IPS-18a (cell line): ENCODE data around the gene TEAD1.

ENCODE experiments used
- H3K27ac ChIP-seq: one replicate; pipeline ENCODE4 v1.5.1; 2013; ENCODE audit warnings: low read length
- H3K27me3 ChIP-seq: one replicate; pipeline ENCODE4 v1.6.1; 2013; ENCODE audit warnings: mild to moderate bottlenecking, low read length; ENCODE audit not compliant: control insufficient read depth, insufficient read depth
- H3K36me3 ChIP-seq: one replicate; pipeline ENCODE4 v1.6.1; 2013; ENCODE audit warnings: low read depth, low read length; ENCODE audit not compliant: control insufficient read depth
- H3K4me1 ChIP-seq: one replicate; pipeline ENCODE4 v1.6.1; 2013; ENCODE audit warnings: low read depth, low read length; ENCODE audit not compliant: control insufficient read depth
- H3K4me3 ChIP-seq: one replicate; pipeline ENCODE4 v1.5.1; 2013; ENCODE audit warnings: low read length
- H3K9ac ChIP-seq: one replicate; pipeline ENCODE4 v1.6.1; 2013; ENCODE audit warnings: mild to moderate bottlenecking, low read length, moderate library complexity
- H3K9me3 ChIP-seq: one replicate; pipeline ENCODE4 v1.6.1; 2013; ENCODE audit warnings: low read depth, low read length; ENCODE audit not compliant: control insufficient read depth

Gene TEAD1

GRCh38 chr11:12973528-12974181 lies 299.4 kb downstream of the TEAD1 start:
- no peaks in the 10 kb centered on the region for H3K4me1 ChIP-seq
- no peak overlapping the region for H3K27ac ChIP-seq
- no peak overlapping the region for H3K4me3 ChIP-seq
- no peaks in the 10 kb centered on the region for H3K36me3 ChIP-seq
- no peaks in the 10 kb centered on the region for H3K27me3 ChIP-seq
- no peaks in the 10 kb centered on the region for H3K9me3 ChIP-seq
- H3K9ac ChIP-seq: no peak overlapping the region

DNA sequence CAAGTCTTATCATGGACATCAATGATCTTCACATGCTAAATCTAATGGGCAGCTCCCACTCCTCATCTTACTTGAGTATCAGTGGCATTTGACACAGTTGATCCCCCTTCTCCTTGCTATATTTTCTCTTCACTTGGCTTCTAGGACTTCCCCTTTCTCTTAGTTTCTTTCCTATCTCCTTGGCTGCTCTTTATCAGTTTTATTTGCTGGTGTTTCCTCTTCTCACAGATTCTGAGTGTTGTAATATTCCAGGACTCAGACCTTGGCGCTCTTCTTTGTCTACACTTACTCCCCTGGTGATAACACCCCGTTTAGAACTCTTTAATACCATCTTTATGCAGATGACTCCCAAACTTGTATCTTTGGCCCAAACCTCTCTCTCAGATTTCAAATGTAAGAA lies 301.0 kb downstream of the TEAD1 start:
- no peaks in the 10 kb centered on the region for H3K36me3 ChIP-seq
- H3K4me1 ChIP-seq: no peaks in the 10 kb centered on the region
- H3K9ac ChIP-seq: no peak overlapping the region
- no peak overlapping the region for H3K27ac ChIP-seq
- H3K27me3 ChIP-seq: no peaks in the 10 kb centered on the region
- H3K4me3 ChIP-seq: no peak overlapping the region
- H3K9me3 ChIP-seq: no peaks in the 10 kb centered on the region

GRCh38 chr11:12979928-12980689 lies 305.9 kb downstream of the TEAD1 start:
- H3K27me3 ChIP-seq: no peaks in the 10 kb centered on the region

GRCh38 chr11:12981676-12982522 lies 307.7 kb downstream of the TEAD1 start:
- no peak overlapping the region for H3K4me3 ChIP-seq

More at GRCh38 chr11:12979928-12980689, 305.9 kb downstream of the TEAD1 start:
- H3K27ac ChIP-seq: no peak overlapping the region
- no peaks in the 10 kb centered on the region for H3K36me3 ChIP-seq
- no peak overlapping the region for H3K9ac ChIP-seq
- no peaks in the 10 kb centered on the region for H3K9me3 ChIP-seq
- H3K4me1 ChIP-seq: no peaks in the 10 kb centered on the region
- H3K4me3 ChIP-seq: no peak overlapping the region

GRCh38 chr11:12983336-12983735 lies 309.1 kb downstream of the TEAD1 start:
- H3K9me3 ChIP-seq: no peaks in the 10 kb centered on the region
- no peaks in the 10 kb centered on the region for H3K4me1 ChIP-seq

More at GRCh38 chr11:12981676-12982522, 307.7 kb downstream of the TEAD1 start:
- Histone ChIP-seq H3K9ac (no peak overlapping the region), H3K4me1 (no peaks in the 10 kb centered on the region), H3K9me3 (no peaks in the 10 kb centered on the region), H3K36me3 (no peaks in the 10 kb centered on the region), H3K27ac (no peak overlapping the region), H3K27me3 (no peaks in the 10 kb centered on the region)

GRCh38 chr11:12986194-12986898 lies 312.1 kb downstream of the TEAD1 start:
- no peak overlapping the region for H3K9ac ChIP-seq
- H3K36me3 ChIP-seq: no peaks in the 10 kb centered on the region
- no peaks in the 10 kb centered on the region for H3K9me3 ChIP-seq
- H3K4me1 ChIP-seq: no peaks in the 10 kb centered on the region
- no peak overlapping the region for H3K27ac ChIP-seq
- no peak overlapping the region for H3K4me3 ChIP-seq
- no peaks in the 10 kb centered on the region for H3K27me3 ChIP-seq

More at GRCh38 chr11:12983336-12983735, 309.1 kb downstream of the TEAD1 start:
- no peak overlapping the region for H3K4me3 ChIP-seq
- no peak overlapping the region for H3K9ac ChIP-seq
- no peaks in the 10 kb centered on the region for H3K36me3 ChIP-seq
- no peaks in the 10 kb centered on the region for H3K27me3 ChIP-seq
- H3K27ac ChIP-seq: no peak overlapping the region

- Histone ChIP-seq H3K4me1 (no peaks in the 10 kb centered on the region), H3K9ac (no peak overlapping the region), H3K36me3 (no peaks in the 10 kb centered on the region), H3K9me3 (no peaks in the 10 kb centered on the region), H3K27me3 (no peaks in the 10 kb centered on the region), H3K4me3 (no peak overlapping the region), H3K27ac (no peak overlapping the region)
Measured at GRCh38 chr11:12989428-12990161, 315.4 kb downstream of the TEAD1 start.

GRCh38 chr11:12990162-12990480 lies 315.9 kb downstream of the TEAD1 start:
- Histone ChIP-seq H3K4me1 (no peaks in the 10 kb centered on the region), H3K36me3 (no peaks in the 10 kb centered on the region), H3K9ac (no peak overlapping the region), H3K9me3 (no peaks in the 10 kb centered on the region), H3K27ac (no peak overlapping the region), H3K4me3 (no peak overlapping the region), H3K27me3 (no peaks in the 10 kb centered on the region)

DNA sequence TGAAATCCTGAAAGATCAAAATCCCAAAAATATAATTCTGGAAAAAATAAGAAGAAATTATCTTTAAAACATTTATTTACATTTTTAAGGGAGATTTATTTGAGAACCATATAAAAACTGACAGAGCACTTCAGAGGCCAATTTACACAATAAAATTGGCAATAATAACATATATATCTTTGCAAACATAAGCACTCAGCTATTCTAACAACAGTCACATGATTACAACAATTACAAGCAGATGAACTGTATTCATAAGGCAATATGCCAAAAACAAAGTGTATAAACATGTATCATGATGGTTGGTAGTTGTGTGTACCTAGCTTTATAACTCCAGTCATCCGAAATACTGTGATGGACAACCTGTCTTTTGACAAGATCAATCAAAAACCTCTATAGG lies 317.2 kb downstream of the TEAD1 start:
- H3K9me3 ChIP-seq: no peaks in the 10 kb centered on the region
- no peak overlapping the region for H3K9ac ChIP-seq
- no peaks in the 10 kb centered on the region for H3K4me1 ChIP-seq
- H3K27me3 ChIP-seq: no peaks in the 10 kb centered on the region
- H3K36me3 ChIP-seq: no peaks in the 10 kb centered on the region
- no peak overlapping the region for H3K27ac ChIP-seq
- no peak overlapping the region for H3K4me3 ChIP-seq

GRCh38 chr11:12993626-12994025 lies 319.4 kb downstream of the TEAD1 start:
- Histone ChIP-seq H3K27me3 (no peaks in the 10 kb centered on the region), H3K9ac (no peak overlapping the region), H3K27ac (no peak overlapping the region), H3K4me1 (no peaks in the 10 kb centered on the region), H3K9me3 (no peaks in the 10 kb centered on the region), H3K4me3 (no peak overlapping the region), H3K36me3 (no peaks in the 10 kb centered on the region)
